SK-N-MC (cell line): ENCODE results near the gene VWC2L.

Experiments used
- EZH2 ChIP-seq: fragments of 200-600 bp; sonication (generic); IDR thresholded peaks from one replicate; pipeline ENCODE4 v1.6.1; 2017; ENCODE audit warnings: antibody characterized with exemption
- FOXP2 ChIP-seq: optimal IDR thresholded peaks from 2 replicates; pipeline ENCODE3; 2011; ENCODE audit warnings: mild to moderate bottlenecking, moderate library complexity; ENCODE audit not compliant: insufficient read depth; ENCODE audit errors: extremely low read length, control extremely low read depth
- POLR2AphosphoS5 ChIP-seq: IDR thresholded peaks from 2 replicates; pipeline ENCODE4 v1.6.1; 2012; ENCODE audit warnings: mild to moderate bottlenecking, low read depth, low read length, borderline replicate concordance

- TF ChIP-seq EZH2, result no peak
- TF ChIP-seq POLR2AphosphoS5, result no peak
- no peak for TF ChIP-seq FOXP2
Measured at GRCh38 chr2:214484701-214485100, 73.8 kb downstream of the VWC2L start.
